Glutamatergic neuron (in vitro differentiated cells): ENCODE results near the gene PTPRG. TPM values are rescaled to one million over a fixed set of nuclear protein-coding genes. Genes with fewer than 3 reads are reported as not detected.

Experiments
- DNase-seq: peaks from one replicate; pipeline ENCODE4 v3.0.0; 2022
- H3K27ac Mint-ChIP-seq: one replicate; pipeline ENCODE4 v1.8.0; 2020; ENCODE audit warnings: mild to moderate bottlenecking, mixed read lengths, inconsistent platforms; ENCODE audit not compliant: unreplicated experiment
- H3K27me3 Mint-ChIP-seq: one replicate; pipeline ENCODE4 v1.8.0; 2020; ENCODE audit warnings: mild to moderate bottlenecking, moderate library complexity, mixed read lengths, inconsistent platforms; ENCODE audit not compliant: unreplicated experiment
- H3K36me3 Mint-ChIP-seq: one replicate; pipeline ENCODE4 v1.8.0; 2020; ENCODE audit warnings: mild to moderate bottlenecking, mixed read lengths, inconsistent platforms; ENCODE audit not compliant: unreplicated experiment
- H3K4me1 Mint-ChIP-seq: one replicate; pipeline ENCODE4 v1.8.0; 2020; ENCODE audit warnings: mild to moderate bottlenecking, low read depth, mixed read lengths, inconsistent platforms; ENCODE audit not compliant: unreplicated experiment
- H3K4me3 Mint-ChIP-seq: one replicate; pipeline ENCODE4 v1.8.0; 2020; ENCODE audit warnings: mild to moderate bottlenecking, mixed read lengths, inconsistent platforms; ENCODE audit not compliant: unreplicated experiment
- H3K9me3 Mint-ChIP-seq: one replicate; pipeline ENCODE4 v1.8.0; 2020; ENCODE audit warnings: mild to moderate bottlenecking, moderate library complexity, mixed read lengths, inconsistent platforms; ENCODE audit not compliant: unreplicated experiment
- total RNA-seq: library from RNA; stranded (reverse); fragmentation: NEBNext Ultra II Directional; extraction: Animal tissue kit (Norgen Biotek cat#: 25700); gene quantifications from one replicate; pipeline ENCODE4 v1.2.1, GENCODE V29; 2021; ENCODE audit not compliant: unreplicated experiment
- TF ChIP-seq, protein P1 (sequence below): fragments of 200-600 bp; sonication (generic); IDR thresholded peaks from one replicate; pipeline ENCODE4 v1.5.0; 2021; ENCODE audit not compliant: partially characterized antibody, unreplicated experiment

The PTPRG gene
- total RNA-seq, 1 donor from 2014 or later: 52.1 TPM

DNA sequence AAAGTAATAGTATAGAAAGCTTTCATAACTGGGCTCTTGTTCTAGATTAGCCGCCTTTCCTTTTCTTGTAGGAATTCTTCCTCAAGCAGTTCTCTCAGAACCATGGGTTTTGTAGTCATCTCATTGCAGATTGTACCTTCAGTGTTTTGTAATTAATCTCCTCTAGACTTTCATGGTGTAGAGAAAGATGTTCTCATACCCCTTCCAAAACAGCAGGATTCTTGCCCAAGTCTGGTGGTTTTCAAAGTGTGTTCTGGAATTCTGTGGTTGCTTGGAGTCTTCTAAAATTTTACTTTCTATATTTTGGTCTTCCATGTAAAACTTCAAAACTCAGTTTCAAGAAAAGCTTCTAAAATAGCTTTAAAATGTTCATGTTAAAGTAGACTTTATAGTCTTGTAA, 293.8 kb downstream of the PTPRG start:
- Mint-ChIP-seq H3K4me3 (no peak overlapping the region), H3K27me3 (no peaks in the 10 kb centered on the region), H3K9me3 (peaks cover 4% of the 10 kb centered on the region), H3K36me3 (peaks cover 11% of the 10 kb centered on the region), H3K27ac (no peak overlapping the region), H3K4me1 (peaks cover 21% of the 10 kb centered on the region)
- TF ChIP-seq, protein P1, sequence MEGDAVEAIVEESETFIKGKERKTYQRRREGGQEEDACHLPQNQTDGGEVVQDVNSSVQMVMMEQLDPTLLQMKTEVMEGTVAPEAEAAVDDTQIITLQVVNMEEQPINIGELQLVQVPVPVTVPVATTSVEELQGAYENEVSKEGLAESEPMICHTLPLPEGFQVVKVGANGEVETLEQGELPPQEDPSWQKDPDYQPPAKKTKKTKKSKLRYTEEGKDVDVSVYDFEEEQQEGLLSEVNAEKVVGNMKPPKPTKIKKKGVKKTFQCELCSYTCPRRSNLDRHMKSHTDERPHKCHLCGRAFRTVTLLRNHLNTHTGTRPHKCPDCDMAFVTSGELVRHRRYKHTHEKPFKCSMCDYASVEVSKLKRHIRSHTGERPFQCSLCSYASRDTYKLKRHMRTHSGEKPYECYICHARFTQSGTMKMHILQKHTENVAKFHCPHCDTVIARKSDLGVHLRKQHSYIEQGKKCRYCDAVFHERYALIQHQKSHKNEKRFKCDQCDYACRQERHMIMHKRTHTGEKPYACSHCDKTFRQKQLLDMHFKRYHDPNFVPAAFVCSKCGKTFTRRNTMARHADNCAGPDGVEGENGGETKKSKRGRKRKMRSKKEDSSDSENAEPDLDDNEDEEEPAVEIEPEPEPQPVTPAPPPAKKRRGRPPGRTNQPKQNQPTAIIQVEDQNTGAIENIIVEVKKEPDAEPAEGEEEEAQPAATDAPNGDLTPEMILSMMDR: no peak
- DNase-seq: no peak

DNA sequence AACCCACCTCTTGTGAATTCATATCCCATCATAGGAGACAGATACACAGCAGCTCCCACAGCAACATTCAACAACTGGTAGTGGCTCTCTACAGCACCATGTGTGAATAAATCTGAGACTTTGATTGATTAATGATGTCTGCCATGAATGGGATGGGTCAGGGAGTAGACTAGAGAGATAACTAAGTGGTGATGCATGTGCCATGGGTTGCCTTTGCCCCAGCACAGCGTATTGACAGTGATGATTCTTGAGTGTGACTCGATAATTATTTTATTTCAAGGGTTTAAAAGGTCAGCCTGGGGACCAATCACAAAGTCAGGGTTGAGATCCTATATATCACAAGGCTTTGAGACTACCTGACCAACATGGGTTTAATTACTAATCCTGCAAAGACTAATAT, 295.9 kb downstream of the PTPRG start:
- H3K9me3 Mint-ChIP-seq: peaks cover 4% of the 10 kb centered on the region
- H3K27me3 Mint-ChIP-seq: no peaks in the 10 kb centered on the region
- TF ChIP-seq, protein P1: no peak
- peaks cover 23% of the 10 kb centered on the region for H3K4me1 Mint-ChIP-seq
- H3K4me3 Mint-ChIP-seq: no peak overlapping the region
- H3K36me3 Mint-ChIP-seq: peaks cover 11% of the 10 kb centered on the region
- DNase-seq: no peak
- H3K27ac Mint-ChIP-seq: no peak overlapping the region

DNA sequence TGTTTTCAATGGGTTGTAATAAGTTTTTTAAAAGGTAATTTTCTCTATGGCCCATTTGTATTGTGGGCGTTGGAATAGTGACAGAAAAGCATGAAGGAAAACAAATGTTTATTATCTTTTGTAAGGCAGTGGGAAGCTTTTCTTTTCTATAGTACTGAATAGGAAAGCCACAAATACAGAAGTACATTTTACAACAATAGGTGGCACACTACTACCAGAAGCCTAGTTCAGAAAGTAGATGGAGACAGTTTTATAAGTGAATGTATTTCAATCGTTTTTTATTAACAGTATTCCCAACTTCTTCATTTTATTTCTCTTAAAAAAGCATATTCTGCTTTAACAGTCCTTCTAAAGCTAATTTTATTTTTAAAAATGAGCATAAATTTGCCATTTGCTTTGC, 296.7 kb downstream of the PTPRG start:
- Mint-ChIP-seq H3K27ac (no peak overlapping the region), H3K27me3 (no peaks in the 10 kb centered on the region), H3K9me3 (peaks cover 4% of the 10 kb centered on the region), H3K36me3 (peaks cover 11% of the 10 kb centered on the region), H3K4me1 (peaks cover 18% of the 10 kb centered on the region), H3K4me3 (no peak overlapping the region)
- no peak for DNase-seq
- TF ChIP-seq, protein P1: no peak

DNA sequence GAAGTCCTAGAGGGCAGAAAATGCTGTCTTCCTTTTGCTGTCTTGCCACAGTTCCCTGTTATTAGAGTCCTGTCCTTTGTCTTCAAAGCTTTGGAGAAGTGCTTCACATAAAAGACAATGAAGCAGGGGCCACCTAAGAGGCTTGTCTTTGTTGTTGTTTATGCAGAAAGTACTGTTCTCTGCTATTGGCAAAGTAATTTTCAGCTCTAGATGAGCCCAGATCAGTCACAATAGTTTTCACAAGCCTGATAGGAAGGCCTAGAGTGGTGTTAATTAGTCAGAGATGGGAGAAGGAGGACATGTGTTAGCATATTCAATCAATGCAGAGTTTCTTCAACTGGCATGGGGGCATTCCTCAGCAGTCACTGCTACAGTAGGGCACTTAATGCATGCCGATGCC, 300.0 kb downstream of the PTPRG start:
- no peak for DNase-seq
- Mint-ChIP-seq H3K36me3 (peaks cover 11% of the 10 kb centered on the region), H3K27me3 (no peaks in the 10 kb centered on the region), H3K27ac (no peak overlapping the region), H3K4me3 (no peak overlapping the region), H3K4me1 (peaks cover 10% of the 10 kb centered on the region), H3K9me3 (peaks cover 4% of the 10 kb centered on the region)
- TF ChIP-seq, protein P1: no peak

DNA sequence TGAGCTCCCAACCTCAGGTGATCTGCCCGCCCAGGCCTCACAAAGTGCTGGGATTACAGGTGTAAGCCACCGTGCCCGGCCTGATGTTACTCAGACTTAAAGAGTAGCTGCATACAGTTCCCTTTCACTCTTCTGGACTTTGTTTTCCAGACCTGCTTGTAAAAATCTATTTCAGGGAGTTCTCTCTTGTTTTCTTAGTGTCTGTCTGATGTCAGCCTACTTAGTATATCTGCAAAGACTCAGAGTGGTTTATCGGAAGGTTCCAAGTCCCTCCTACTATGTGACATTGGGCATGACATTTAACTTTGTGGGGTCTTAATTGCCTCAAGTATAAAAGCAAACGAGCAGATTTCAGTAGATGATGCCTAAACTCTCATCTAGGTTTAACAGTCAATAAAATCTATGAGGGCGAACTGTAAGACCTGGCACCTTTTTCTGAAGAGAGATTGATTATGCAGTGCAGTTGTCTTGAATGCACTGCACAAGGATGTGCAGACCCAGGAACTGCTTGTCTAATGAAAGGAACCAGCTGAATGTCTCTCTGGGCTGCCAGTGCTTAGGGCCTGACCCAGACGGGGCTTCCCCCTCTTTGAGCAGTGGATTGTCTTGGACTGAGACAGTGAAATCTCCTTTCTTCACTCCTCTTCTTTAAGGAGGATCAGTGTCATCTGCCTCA, 301.4 kb downstream of the PTPRG start:
- H3K36me3 Mint-ChIP-seq: peaks cover 11% of the 10 kb centered on the region
- TF ChIP-seq, protein P1: no peak
- no peak overlapping the region for H3K4me3 Mint-ChIP-seq
- no peaks in the 10 kb centered on the region for H3K27me3 Mint-ChIP-seq
- H3K9me3 Mint-ChIP-seq: peaks cover 4% of the 10 kb centered on the region
- H3K27ac Mint-ChIP-seq: no peak overlapping the region
- DNase-seq: no peak
- peaks cover 10% of the 10 kb centered on the region for H3K4me1 Mint-ChIP-seq
